ENCODE results near the gene PLEKHF1. TPM values are rescaled to one million over a fixed set of nuclear protein-coding genes. Genes with fewer than 3 reads are reported as not detected.
A peak's percentile ranks its signal among the peaks of the same experiment; 100 is the strongest.
"Not testable (repeated sequence)": the region's sequence is repeated elsewhere in the genome, so short reads cannot be mapped to it uniquely, and the experiment has no call there.

The PLEKHF1 gene
- total RNA-seq, 4 donors from 2014 or later, result 8.6 to 38.8 (median 14.2) TPM

DNA sequence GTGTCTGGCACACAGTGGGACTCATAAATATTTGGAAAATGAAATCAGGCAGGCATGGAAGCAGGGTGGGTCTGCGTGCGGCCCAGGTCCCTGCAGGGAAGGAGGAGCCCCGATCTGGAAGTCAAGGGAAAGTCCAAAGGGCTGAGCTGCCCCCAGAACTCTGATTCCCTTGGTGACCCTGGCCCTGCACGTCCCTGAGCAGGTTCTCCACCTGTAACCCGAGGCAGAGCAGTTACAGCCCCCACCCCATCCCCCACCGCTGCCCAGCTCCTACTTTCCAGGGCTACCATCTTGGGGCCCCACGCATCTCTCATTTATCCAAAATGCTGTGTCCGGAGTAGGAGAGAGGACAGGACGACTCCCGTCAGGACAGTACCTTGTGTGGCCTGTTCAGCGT, 2.1 kb downstream of the PLEKHF1 start:
- no peak for DNase-seq
- peak overlapping the region in 2 of 4 donors; percentile 74 to 76 for H3K4me3 ChIP-seq
- intact Hi-C loops (cut with DNase I; ENCODE audit: low total_unique reads), result no loop called here
- WGBS, 2 donors (ENCODE audit: low coverage in 1 of 2), result 78% methylated on average over 11 of the region's 11 CpGs; no CpG with 5 or more reads in 1 of the 2 donors
- H3K27ac ChIP-seq, result peak overlapping the region; percentile 81 to 90 (median 84)
- H3K9me3 ChIP-seq, result no peaks in the 10 kb centered on the region
- H3K4me1 ChIP-seq, result peaks cover 26 to 49% (median 45%) of the 10 kb centered on the region in 4 donors
- no peaks in the 10 kb centered on the region for H3K27me3 ChIP-seq
- no peaks in the 10 kb centered on the region for H3K36me3 ChIP-seq
- TF ChIP-seq EP300 (IDR thresholded peaks at IDR 0.05; ENCODE audit: low read depth) (no peak), CTCF (IDR thresholded peaks at IDR 0.05) (no peak), POLR2AphosphoS5 (IDR thresholded peaks at IDR 0.05) (no peak), POLR2A (IDR thresholded peaks at IDR 0.05) (no peak)
- in situ Hi-C loops (cut with MboI; ENCODE audit: low pct_ligation_motif_present in 1 of 4, low pct_unique_long_range_greater_than_20kb in 1 of 4, low sequenced_read_pairs in 3 of 4), result no loop called here

- 59% methylated on average over 7 of the region's 7 CpGs; no CpG with 5 or more reads in 1 of the 2 donors for WGBS, 2 donors (ENCODE audit: low coverage in 1 of 2)
- Histone ChIP-seq H3K27me3 (no peaks in the 10 kb centered on the region), H3K27ac (peak overlapping the region; percentile 81 to 90 (median 84)), H3K4me3 (no peak overlapping the region), H3K9me3 (no peaks in the 10 kb centered on the region), H3K36me3 (no peaks in the 10 kb centered on the region), H3K4me1 (peaks cover 24 to 46% (median 42%) of the 10 kb centered on the region in 4 donors)
- in situ Hi-C loops (cut with MboI; ENCODE audit: low pct_ligation_motif_present in 1 of 4, low pct_unique_long_range_greater_than_20kb in 1 of 4, low sequenced_read_pairs in 3 of 4) (no loop called here), intact Hi-C loops (cut with DNase I; ENCODE audit: low total_unique reads) (no loop called here)
- TF ChIP-seq CTCF (IDR thresholded peaks at IDR 0.05) (no peak), POLR2A (IDR thresholded peaks at IDR 0.05) (no peak), EP300 (IDR thresholded peaks at IDR 0.05; ENCODE audit: low read depth) (no peak), POLR2AphosphoS5 (IDR thresholded peaks at IDR 0.05) (no peak)
- DNase-seq, result peak; percentile 56
Observed at GRCh38 chr19:29667901-29668341, 2.7 kb downstream of the PLEKHF1 start.

DNA sequence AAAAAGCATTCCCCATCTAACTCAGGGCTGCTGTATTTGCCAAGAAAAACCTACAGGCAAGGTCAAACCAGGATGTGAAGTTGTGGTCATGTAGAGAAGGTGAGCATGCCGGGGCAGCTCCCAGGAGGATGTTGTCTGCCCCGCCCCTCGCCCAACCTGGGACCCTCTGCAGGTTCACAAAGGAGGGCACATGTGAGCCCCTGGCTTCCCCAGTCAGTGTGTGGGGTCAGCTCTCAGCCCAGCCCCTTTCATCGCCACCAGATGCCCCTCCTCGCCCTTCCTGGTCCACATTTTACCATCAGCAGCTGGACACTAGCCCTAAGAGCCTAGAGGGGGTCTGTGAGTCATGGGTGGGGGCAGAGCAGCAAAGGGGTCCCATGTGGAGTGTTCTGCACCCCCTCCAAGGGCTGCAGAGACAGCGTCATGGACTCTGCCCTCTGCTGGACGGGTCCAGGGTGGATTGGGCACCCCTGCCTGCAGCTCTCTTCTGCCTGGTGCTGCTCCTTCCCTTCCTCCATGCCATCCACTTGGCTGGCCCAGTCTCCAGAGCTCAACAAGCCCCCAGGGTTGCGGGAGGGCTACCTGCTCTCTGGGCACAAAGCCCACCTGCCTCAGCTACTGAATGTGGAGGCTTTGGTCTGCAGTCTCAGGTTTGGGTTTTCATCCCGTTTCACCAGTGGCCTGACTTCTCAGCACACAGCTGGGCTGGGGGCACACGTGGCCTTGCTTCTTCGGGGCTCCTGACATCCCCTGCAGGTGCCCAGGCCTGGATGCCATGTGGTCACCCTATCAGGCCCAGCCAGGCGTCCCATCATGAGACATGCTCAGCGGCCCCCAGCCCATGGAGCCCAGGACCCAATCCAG, 3.7 kb downstream of the PLEKHF1 start:
- no peak for TF ChIP-seq POLR2AphosphoS5 (IDR thresholded peaks at IDR 0.05)
- Histone ChIP-seq H3K36me3 (no peaks in the 10 kb centered on the region), H3K4me3 (no peak overlapping the region), H3K27ac (peak overlapping the region in 2 of 4 donors; percentile 83 to 90), H3K27me3 (no peaks in the 10 kb centered on the region), H3K9me3 (no peaks in the 10 kb centered on the region), H3K4me1 (peaks cover 18 to 42% (median 39%) of the 10 kb centered on the region in 4 donors)
- no peak for DNase-seq
- in situ Hi-C loops (cut with MboI; ENCODE audit: low pct_ligation_motif_present in 1 of 4, low pct_unique_long_range_greater_than_20kb in 1 of 4, low sequenced_read_pairs in 3 of 4) (no loop called here), intact Hi-C loops (cut with DNase I; ENCODE audit: low total_unique reads) (no loop called here)
- 79 to 90% methylated on average over 2 to 11 of the region's 13 CpGs for WGBS, 2 donors (ENCODE audit: low coverage in 1 of 2)

DNA sequence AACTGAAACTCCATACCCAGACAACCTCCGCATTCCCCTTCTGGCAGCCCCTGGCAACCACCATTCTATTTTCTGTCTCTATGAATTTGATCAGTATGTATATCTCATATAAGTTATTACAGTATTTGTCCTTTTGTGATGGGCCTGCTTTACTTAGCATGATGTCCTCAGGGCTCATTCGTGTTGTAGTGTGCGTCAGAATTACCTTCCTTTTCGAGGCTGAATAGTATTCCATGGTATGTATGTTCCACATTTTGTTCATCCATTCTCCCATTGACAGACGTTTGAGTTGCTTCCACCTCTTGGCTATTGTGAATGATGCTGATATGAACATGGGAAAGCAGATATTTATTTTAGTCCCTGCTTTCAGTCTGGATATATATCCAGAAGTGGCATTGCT, 5.0 kb downstream of the PLEKHF1 start:
- TF ChIP-seq POLR2AphosphoS5 (IDR thresholded peaks at IDR 0.05) (no peak), POLR2A (IDR thresholded peaks at IDR 0.05) (no peak), EP300 (IDR thresholded peaks at IDR 0.05; ENCODE audit: low read depth) (no peak), CTCF (IDR thresholded peaks at IDR 0.05) (no peak)
- H3K9me3 ChIP-seq, result no peaks in the 10 kb centered on the region
- WGBS, 2 donors (ENCODE audit: low coverage in 1 of 2), result 91 to 92% methylated on average over 5 of the region's 5 CpGs
- H3K4me1 ChIP-seq, result peaks cover 11 to 34% (median 30%) of the 10 kb centered on the region in 4 donors
- in situ Hi-C loops (cut with MboI; ENCODE audit: low pct_ligation_motif_present in 1 of 4, low pct_unique_long_range_greater_than_20kb in 1 of 4, low sequenced_read_pairs in 3 of 4) (no loop called here), intact Hi-C loops (cut with DNase I; ENCODE audit: low total_unique reads) (no loop called here)
- no peak overlapping the region for H3K27ac ChIP-seq
- H3K36me3 ChIP-seq, result peaks cover 0 to 9% (median 0%) of the 10 kb centered on the region in 4 donors
- no peak overlapping the region for H3K4me3 ChIP-seq
- no peaks in the 10 kb centered on the region for H3K27me3 ChIP-seq
- no peak for DNase-seq

- H3K27ac ChIP-seq, result peak overlapping the region in 2 of 4 donors; percentile 20 to 38
- 94 to 96% methylated on average over 4 to 6 of the region's 6 CpGs for WGBS, 2 donors (ENCODE audit: low coverage in 1 of 2)
- DNase-seq; H3K27me3 ChIP-seq; H3K9me3 ChIP-seq; H3K4me3 ChIP-seq; in situ Hi-C loops (cut with MboI; ENCODE audit: low pct_ligation_motif_present in 1 of 4, low pct_unique_long_range_greater_than_20kb in 1 of 4, low sequenced_read_pairs in 3 of 4); H3K36me3 ChIP-seq; intact Hi-C loops (cut with DNase I; ENCODE audit: low total_unique reads): not testable (repeated sequence)
- H3K4me1 ChIP-seq, result peaks cover 11 to 28% (median 25%) of the 10 kb centered on the region in 4 donors
Observed at GRCh38 chr19:29671026-29671392, 5.7 kb downstream of the PLEKHF1 start.
